Liver (tissue), 3 donors: Measurements from ENCODE around the gene ATP12A.

Source experiments
- CTCF ChIP-seq: fragments of 150-350 bp; IDR thresholded peaks from 2 replicates; pipeline ENCODE4 v1.5.1; 2017; ENCODE audit warnings: improper control_type of control experiment, low read depth, low read length; ENCODE audit not compliant: missing input control
- TAF1 ChIP-seq: conservative IDR thresholded peaks from 2 replicates; pipeline ENCODE4 v1.6.1; 2016; ENCODE audit warnings: antibody characterized with exemption, mild to moderate bottlenecking
- donor health status: healthy.
- donor health status: healthy.

DNA sequence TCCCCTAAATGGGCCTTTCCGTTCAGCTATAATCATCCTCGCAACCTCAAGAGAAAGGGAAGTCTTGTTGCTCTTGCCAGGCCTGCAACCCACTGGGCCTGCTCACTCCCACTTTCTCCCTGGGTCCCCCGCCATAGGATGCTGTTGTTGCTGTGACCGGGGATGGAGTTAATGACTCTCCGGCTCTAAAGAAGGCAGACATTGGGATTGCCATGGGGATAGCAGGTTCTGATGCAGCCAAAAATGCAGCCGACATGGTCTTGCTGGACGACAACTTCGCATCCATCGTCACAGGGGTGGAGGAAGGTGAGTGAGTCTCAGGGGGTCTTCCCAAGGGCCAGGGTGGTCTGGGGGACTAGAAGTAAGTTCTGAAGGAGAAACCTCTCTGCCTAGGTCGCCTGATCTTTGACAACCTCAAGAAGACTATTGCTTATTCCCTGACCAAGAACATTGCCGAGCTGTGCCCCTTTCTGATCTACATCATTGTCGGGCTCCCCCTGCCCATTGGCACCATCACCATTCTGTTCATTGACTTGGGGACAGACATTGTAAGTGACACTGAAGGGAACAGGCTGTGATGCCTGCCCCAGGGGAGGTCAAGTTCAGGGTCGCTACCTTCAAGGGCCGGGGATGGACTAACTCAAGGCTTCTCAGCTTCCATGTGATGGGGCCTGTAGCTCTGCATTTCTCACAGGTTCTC, 26.8 kb downstream of the ATP12A start:
- TF ChIP-seq TAF1 (no peak), CTCF (no peak)
